Effector memory CD4-positive, alpha-beta T cell (primary cell): ENCODE measurements around the gene MEI1.
"Not testable (repeated sequence)": the region's sequence is repeated elsewhere in the genome, so short reads cannot be mapped to it uniquely, and the experiment has no call there.

Source experiments
- DNase-seq, 3 donors: peaks; one replicate each; pipeline ENCODE4 v3.0.0-alpha.2; 2020
- H3K27ac ChIP-seq: 2 replicates; pipeline ENCODE4 v1.7.0; 2013; ENCODE audit warnings: mild to moderate bottlenecking, low read length, moderate library complexity; ENCODE audit not compliant: insufficient read depth, poor library complexity, severe bottlenecking
- H3K27me3 ChIP-seq: replicated peaks from 2 replicates; pipeline ENCODE4 v1.7.0; 2013; ENCODE audit warnings: mild to moderate bottlenecking, low read length; ENCODE audit not compliant: insufficient read depth, control insufficient read depth, poor library complexity, severe bottlenecking
- H3K36me3 ChIP-seq: 2 replicates; pipeline ENCODE4 v1.7.0; 2013; ENCODE audit warnings: mild to moderate bottlenecking, low read length, moderate library complexity; ENCODE audit not compliant: control insufficient read depth, insufficient read depth
- H3K4me1 ChIP-seq: 2 replicates; pipeline ENCODE4 v1.7.0; 2013; ENCODE audit warnings: low read length, mild to moderate bottlenecking; ENCODE audit not compliant: control insufficient read depth, insufficient read depth, poor library complexity, severe bottlenecking
- H3K4me3 ChIP-seq: 2 replicates; pipeline ENCODE4 v1.7.0; 2013; ENCODE audit warnings: low read length, low read depth, mild to moderate bottlenecking; ENCODE audit not compliant: insufficient read depth, poor library complexity, severe bottlenecking
- H3K9me3 ChIP-seq: 2 replicates; pipeline ENCODE4 v1.7.0; 2013; ENCODE audit warnings: mild to moderate bottlenecking, low read length, moderate library complexity; ENCODE audit not compliant: control insufficient read depth

Gene MEI1

GRCh38 chr22:41697126-41697775 lies 2.1 kb upstream of the MEI1 start:
- H3K27me3 ChIP-seq, result no peaks in the 10 kb centered on the region
- H3K4me3 ChIP-seq, result peak overlapping the region; percentile 11
- peak; percentile 69 to 86 (median 79) for DNase-seq
- H3K9me3 ChIP-seq, result no peaks in the 10 kb centered on the region
- H3K36me3 ChIP-seq, result peaks cover 5% of the 10 kb centered on the region
- H3K4me1 ChIP-seq, result peaks cover 17% of the 10 kb centered on the region
- peak overlapping the region; percentile 10 for H3K27ac ChIP-seq

DNA sequence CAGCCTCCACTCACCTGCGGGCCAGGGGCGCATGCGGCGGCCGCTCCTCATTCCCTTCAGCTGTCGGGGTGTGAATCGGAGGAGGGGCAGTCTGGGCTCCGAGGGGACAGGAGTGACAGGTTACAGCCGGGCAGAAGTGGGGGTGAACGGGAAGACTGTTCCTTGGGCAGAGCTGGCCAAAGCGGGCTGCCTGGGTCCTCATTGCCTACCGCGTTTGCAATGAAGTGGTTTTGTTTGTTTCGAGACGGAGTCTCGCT lies 733 bp downstream of the MEI1 start:
- H3K27me3 ChIP-seq, result no peaks in the 10 kb centered on the region
- H3K27ac ChIP-seq, result no peak overlapping the region
- H3K36me3 ChIP-seq, result no peaks in the 10 kb centered on the region
- H3K9me3 ChIP-seq, result no peaks in the 10 kb centered on the region
- H3K4me3 ChIP-seq, result no peak overlapping the region
- no peak for DNase-seq
- H3K4me1 ChIP-seq, result peaks cover 17% of the 10 kb centered on the region

GRCh38 chr22:41702763-41703162 lies 3.5 kb downstream of the MEI1 start:
- H3K27me3 ChIP-seq, result no peaks in the 10 kb centered on the region
- H3K27ac ChIP-seq, result no peak overlapping the region
- peaks cover 8% of the 10 kb centered on the region for H3K4me1 ChIP-seq
- no peak overlapping the region for H3K4me3 ChIP-seq
- H3K36me3 ChIP-seq, result no peaks in the 10 kb centered on the region
- no peaks in the 10 kb centered on the region for H3K9me3 ChIP-seq
- DNase-seq, result no peak

DNA sequence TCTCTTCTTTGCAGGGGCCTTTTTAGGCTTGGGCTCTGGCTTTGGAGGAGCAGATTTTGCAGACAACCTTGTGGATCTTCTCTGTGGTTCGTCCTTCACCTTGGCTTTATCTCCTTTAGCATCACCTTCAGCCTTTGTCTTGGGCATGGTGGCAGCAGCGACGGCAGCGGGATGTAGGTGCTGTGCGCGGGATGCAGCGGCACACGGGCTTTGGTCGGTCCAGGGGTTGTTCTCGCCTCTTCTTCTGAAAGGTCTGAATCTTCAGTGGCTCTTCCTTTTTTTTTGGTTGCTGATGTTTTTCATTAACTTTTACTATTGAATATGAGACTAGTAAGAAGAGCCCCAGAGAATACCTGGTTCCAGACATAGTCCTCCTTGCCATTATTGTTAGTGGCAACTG lies 10.0 kb downstream of the MEI1 start:
- Histone ChIP-seq H3K4me3 (no peak overlapping the region), H3K27ac (no peak overlapping the region), H3K9me3 (no peaks in the 10 kb centered on the region), H3K4me1 (no peaks in the 10 kb centered on the region), H3K27me3 (no peaks in the 10 kb centered on the region), H3K36me3 (no peaks in the 10 kb centered on the region)
- no peak for DNase-seq

GRCh38 chr22:41713004-41713403 lies 13.7 kb downstream of the MEI1 start:
- H3K36me3 ChIP-seq, result no peaks in the 10 kb centered on the region
- no peaks in the 10 kb centered on the region for H3K9me3 ChIP-seq
- H3K27me3 ChIP-seq, result no peaks in the 10 kb centered on the region
- H3K4me3 ChIP-seq, result no peak overlapping the region
- no peaks in the 10 kb centered on the region for H3K4me1 ChIP-seq
- no peak for DNase-seq
- H3K27ac ChIP-seq, result no peak overlapping the region

DNA sequence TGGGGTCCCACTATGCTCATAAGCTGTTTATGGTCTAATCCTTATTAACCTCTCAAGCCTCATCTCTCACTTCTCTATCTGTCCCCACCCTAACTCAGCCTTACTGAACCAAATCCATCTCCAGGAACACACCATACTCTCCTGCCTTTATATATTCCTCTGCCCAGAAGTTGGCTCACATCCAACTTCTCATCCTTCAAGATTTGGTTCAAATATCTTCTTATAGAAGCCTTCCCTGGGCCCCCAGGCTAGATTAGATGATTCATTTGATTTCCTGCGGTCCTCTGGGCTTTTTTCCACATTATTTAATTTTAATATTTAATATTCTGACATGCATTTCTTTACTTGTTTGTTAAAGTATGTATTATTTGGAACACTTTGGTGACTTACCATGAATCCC lies 23.2 kb downstream of the MEI1 start:
- no peak for DNase-seq
- no peaks in the 10 kb centered on the region for H3K27me3 ChIP-seq
- H3K27ac ChIP-seq, result no peak overlapping the region
- no peak overlapping the region for H3K4me3 ChIP-seq
- no peaks in the 10 kb centered on the region for H3K36me3 ChIP-seq
- H3K9me3 ChIP-seq, result no peaks in the 10 kb centered on the region
- H3K4me1 ChIP-seq, result no peaks in the 10 kb centered on the region

- no peak for DNase-seq
- Histone ChIP-seq H3K27ac (no peak overlapping the region), H3K4me3 (no peak overlapping the region)
These were observed 26.3 kb downstream of the MEI1 start for GRCh38 chr22:41725510-41726110.

GRCh38 chr22:41731609-41732008 lies 32.3 kb downstream of the MEI1 start:
- no peak overlapping the region for H3K4me3 ChIP-seq
- H3K36me3 ChIP-seq, result no peaks in the 10 kb centered on the region
- H3K27me3 ChIP-seq, result no peaks in the 10 kb centered on the region
- no peaks in the 10 kb centered on the region for H3K9me3 ChIP-seq
- no peaks in the 10 kb centered on the region for H3K4me1 ChIP-seq
- no peak for DNase-seq
- no peak overlapping the region for H3K27ac ChIP-seq

More at GRCh38 chr22:41725510-41726110, 26.3 kb downstream of the MEI1 start:
- Histone ChIP-seq H3K9me3 (no peaks in the 10 kb centered on the region), H3K36me3 (no peaks in the 10 kb centered on the region), H3K4me1 (no peaks in the 10 kb centered on the region), H3K27me3 (no peaks in the 10 kb centered on the region)

DNA sequence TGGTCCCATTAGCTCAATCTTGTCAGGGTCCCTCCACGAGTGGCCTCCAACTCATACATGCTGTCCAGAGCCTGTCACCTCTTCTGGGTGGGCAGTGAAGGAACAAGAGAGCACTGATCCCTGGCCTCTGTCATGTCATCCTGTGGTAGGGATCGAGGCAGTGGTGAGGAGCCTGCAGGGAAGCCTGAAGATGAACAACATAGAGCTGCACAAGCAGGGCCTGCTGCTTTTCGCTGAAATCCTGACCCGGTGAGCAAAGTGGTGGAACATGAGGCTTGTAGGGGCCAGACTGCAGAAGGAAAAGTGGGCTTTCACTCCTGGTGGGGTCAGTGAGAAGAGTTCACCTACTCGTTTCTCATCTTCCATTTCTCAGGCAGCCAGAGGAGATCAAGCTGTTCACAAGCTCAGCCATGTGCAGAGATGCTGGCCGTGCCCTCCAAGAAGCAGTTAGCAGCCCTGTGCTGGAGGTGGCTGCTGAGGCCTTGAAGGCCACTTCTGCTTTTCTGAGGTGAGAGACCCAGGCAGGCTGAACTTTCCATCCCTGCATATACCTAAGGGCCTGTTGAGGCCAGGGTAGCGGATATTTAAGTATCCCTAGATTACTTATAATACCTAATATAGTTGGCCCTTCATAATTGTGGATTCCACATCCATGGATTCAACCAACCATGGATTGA lies 32.9 kb downstream of the MEI1 start:
- Histone ChIP-seq H3K4me1 (no peaks in the 10 kb centered on the region), H3K27ac (no peak overlapping the region), H3K9me3 (no peaks in the 10 kb centered on the region), H3K27me3 (no peaks in the 10 kb centered on the region), H3K4me3 (no peak overlapping the region), H3K36me3 (no peaks in the 10 kb centered on the region)
- DNase-seq, result no peak

DNA sequence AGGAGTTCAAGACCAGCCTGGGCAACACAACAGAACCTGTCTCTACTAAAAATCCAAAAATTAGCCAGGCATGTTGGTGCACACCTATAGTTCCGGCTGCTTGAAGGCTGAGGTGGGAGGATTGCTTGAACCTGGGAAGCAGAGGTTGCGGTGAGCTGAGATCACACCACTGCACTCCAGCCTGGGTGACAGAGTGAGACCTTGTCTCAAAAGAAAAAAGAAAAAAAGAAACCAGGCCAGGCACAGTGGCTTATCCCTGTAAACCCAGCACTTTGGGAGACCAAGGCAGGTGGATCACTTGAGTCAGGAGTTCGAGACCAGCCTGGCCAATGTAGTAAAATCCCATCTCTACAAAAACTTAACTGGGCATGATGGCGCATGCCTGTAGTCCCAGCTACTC lies 33.9 kb downstream of the MEI1 start:
- H3K4me1 ChIP-seq, H3K4me3 ChIP-seq, DNase-seq, H3K9me3 ChIP-seq, H3K27me3 ChIP-seq, H3K36me3 ChIP-seq, H3K27ac ChIP-seq: not testable (repeated sequence)
